ENCODE results near the gene PRPF19. TPM values are rescaled to one million over a fixed set of nuclear protein-coding genes. Genes with fewer than 3 reads are reported as not detected.

PRPF19 gene
- total RNA-seq, 1 experiment from 2014 or later = 204 TPM

GRCh38 chr11:60878245-60879101 is 27.9 kb downstream of the PRPF19 start:
- no TSS peak for BruUV-seq (replicated peaks)
- Histone ChIP-seq H3K27ac (ENCODE audit: low read depth, low read length, poor library complexity, severe bottlenecking) (no peak overlapping the region), H3K27me3 (replicated peaks; ENCODE audit: insufficient read depth, low read depth, low read length, poor library complexity) (no peaks in the 10 kb centered on the region), H3K36me3 (ENCODE audit: insufficient read depth, low read length, poor library complexity, severe bottlenecking) (no peaks in the 10 kb centered on the region), H3K4me3 (ENCODE audit: low read depth, low read length, poor library complexity, severe bottlenecking) (no peak overlapping the region), H3K9me3 (ENCODE audit: low read depth, low read length, poor library complexity, severe bottlenecking) (no peaks in the 10 kb centered on the region), H3K4me1 (ENCODE audit: insufficient read depth, low read length, poor library complexity, severe bottlenecking) (no peaks in the 10 kb centered on the region)
- POLR2A ChIA-PET (ENCODE audit: low non-redundant PET) = no interaction called here
- no peak for DNase-seq (ENCODE audit: low spot score)
- TF ChIP-seq EZH2 (IDR thresholded peaks at IDR 0.05; ENCODE audit: borderline replicate concordance, low read depth, low read length, poor library complexity, severe bottlenecking) = no peak
- intact Hi-C loops (cut with micrococcal nuclease; ENCODE audit: unreplicated experiment) = no loop called here
- CTCF ChIA-PET = no interaction called here

GRCh38 chr11:60876168-60876485 is 30.3 kb downstream of the PRPF19 start:
- DNase-seq (ENCODE audit: low spot score) = no peak
- POLR2A ChIA-PET (ENCODE audit: low non-redundant PET) = no interaction called here
- no peaks in the 10 kb centered on the region for H3K4me1 ChIP-seq (ENCODE audit: insufficient read depth, low read length, poor library complexity, severe bottlenecking)
- H3K9me3 ChIP-seq (ENCODE audit: low read depth, low read length, poor library complexity, severe bottlenecking) = no peaks in the 10 kb centered on the region
- no peaks in the 10 kb centered on the region for H3K36me3 ChIP-seq (ENCODE audit: insufficient read depth, low read length, poor library complexity, severe bottlenecking)
- intact Hi-C loops (cut with micrococcal nuclease; ENCODE audit: unreplicated experiment) = no loop called here
- CTCF ChIA-PET = no interaction called here
- TF ChIP-seq EZH2 (IDR thresholded peaks at IDR 0.05; ENCODE audit: borderline replicate concordance, low read depth, low read length, poor library complexity, severe bottlenecking) = no peak
- no peak for TF ChIP-seq CTCF (conservative IDR thresholded peaks at IDR 0.05; ENCODE audit: low read depth, low read length)
- no TSS peak for BruUV-seq (replicated peaks)
- H3K27ac ChIP-seq (ENCODE audit: low read depth, low read length, poor library complexity, severe bottlenecking) = no peak overlapping the region
- no peak overlapping the region for H3K4me3 ChIP-seq (ENCODE audit: low read depth, low read length, poor library complexity, severe bottlenecking)
- H3K27me3 ChIP-seq (replicated peaks; ENCODE audit: insufficient read depth, low read depth, low read length, poor library complexity) = no peaks in the 10 kb centered on the region

- no peak for TF ChIP-seq CTCF (conservative IDR thresholded peaks at IDR 0.05; ENCODE audit: low read depth, low read length)
- no peak for TF ChIP-seq EZH2 (IDR thresholded peaks at IDR 0.05; ENCODE audit: borderline replicate concordance, low read depth, low read length, poor library complexity, severe bottlenecking)
- Histone ChIP-seq H3K27me3 (replicated peaks; ENCODE audit: insufficient read depth, low read depth, low read length, poor library complexity) (no peaks in the 10 kb centered on the region), H3K27ac (ENCODE audit: low read depth, low read length, poor library complexity, severe bottlenecking) (no peak overlapping the region), H3K4me1 (ENCODE audit: insufficient read depth, low read length, poor library complexity, severe bottlenecking) (no peaks in the 10 kb centered on the region), H3K36me3 (ENCODE audit: insufficient read depth, low read length, poor library complexity, severe bottlenecking) (no peaks in the 10 kb centered on the region), H3K4me3 (ENCODE audit: low read depth, low read length, poor library complexity, severe bottlenecking) (no peak overlapping the region), H3K9me3 (ENCODE audit: low read depth, low read length, poor library complexity, severe bottlenecking) (no peaks in the 10 kb centered on the region)
- ChIA-PET POLR2A (ENCODE audit: low non-redundant PET) (no interaction called here), CTCF (no interaction called here)
- intact Hi-C loops (cut with micrococcal nuclease; ENCODE audit: unreplicated experiment) = no loop called here
- DNase-seq (ENCODE audit: low spot score) = no peak
- no TSS peak for BruUV-seq (replicated peaks)
These were observed 30.8 kb downstream of the PRPF19 start for GRCh38 chr11:60875366-60876167.

Measured in A673 (cell line).